Osteocyte (in vitro differentiated cells): Measurements from ENCODE around the gene TSC22D1. TPM values are rescaled to one million over a fixed set of nuclear protein-coding genes. Genes with fewer than 3 reads are reported as not detected.

Source experiments
- DNase-seq: peaks from one replicate; pipeline ENCODE4 v3.0.0; 2021; ENCODE audit warnings: mixed read lengths; ENCODE audit not compliant: unreplicated experiment; ENCODE audit errors: extremely low spot score
- H3K27ac Mint-ChIP-seq: one replicate; pipeline ENCODE4 v1.8.0; 2021; ENCODE audit warnings: mild to moderate bottlenecking, mixed read lengths; ENCODE audit not compliant: unreplicated experiment
- H3K27me3 Mint-ChIP-seq: one replicate; pipeline ENCODE4 v1.8.0; 2021; ENCODE audit warnings: mixed read lengths; ENCODE audit not compliant: unreplicated experiment
- H3K36me3 Mint-ChIP-seq: one replicate; pipeline ENCODE4 v1.8.0; 2021; ENCODE audit warnings: mixed read lengths; ENCODE audit not compliant: unreplicated experiment
- H3K4me1 Mint-ChIP-seq: one replicate; pipeline ENCODE4 v1.8.0; 2021; ENCODE audit warnings: mixed read lengths; ENCODE audit not compliant: unreplicated experiment
- H3K4me3 Mint-ChIP-seq: one replicate; pipeline ENCODE4 v1.8.0; 2021; ENCODE audit warnings: mild to moderate bottlenecking, moderate library complexity, mixed read lengths; ENCODE audit not compliant: unreplicated experiment
- H3K9me3 Mint-ChIP-seq: one replicate; pipeline ENCODE4 v1.8.0; 2021; ENCODE audit warnings: mixed read lengths; ENCODE audit not compliant: unreplicated experiment
- CTCF ChIP-seq: fragments of 200-600 bp; sonication (generic); IDR thresholded peaks from 2 replicates; pipeline ENCODE4 v1.5.0; 2021; ENCODE audit warnings: antibody characterized with exemption, mild to moderate bottlenecking, moderate library complexity
- total RNA-seq: library from RNA; stranded (reverse); gene quantifications from 2 replicates; pipeline ENCODE4 v1.2.1, GENCODE V29; 2021

Gene TSC22D1
- total RNA-seq, 1 donor from 2014 or later = 118 TPM

GRCh38 chr13:44574466-44574855 is 1.7 kb downstream of the TSC22D1 start:
- Mint-ChIP-seq H3K27me3 (no peaks in the 10 kb centered on the region), H3K9me3 (no peaks in the 10 kb centered on the region), H3K36me3 (peaks cover 20% of the 10 kb centered on the region), H3K27ac (no peak overlapping the region), H3K4me1 (peaks cover 69% of the 10 kb centered on the region), H3K4me3 (peak overlapping the region; percentile 94)
- no peak for DNase-seq
- no peak for TF ChIP-seq CTCF

GRCh38 chr13:44573790-44574465 is 2.2 kb downstream of the TSC22D1 start:
- peaks cover 68% of the 10 kb centered on the region for H3K4me1 Mint-ChIP-seq
- H3K27me3 Mint-ChIP-seq = no peaks in the 10 kb centered on the region
- peak overlapping the region; percentile 94 for H3K4me3 Mint-ChIP-seq
- peaks cover 24% of the 10 kb centered on the region for H3K36me3 Mint-ChIP-seq
- peak; percentile 41 for TF ChIP-seq CTCF
- no peak overlapping the region for H3K27ac Mint-ChIP-seq
- peak; percentile 49 for DNase-seq
- H3K9me3 Mint-ChIP-seq = no peaks in the 10 kb centered on the region

- peak overlapping the region; percentile 94 for H3K4me3 Mint-ChIP-seq
- no peak overlapping the region for H3K27ac Mint-ChIP-seq
- no peak for TF ChIP-seq CTCF
- peaks cover 31% of the 10 kb centered on the region for H3K36me3 Mint-ChIP-seq
- peaks cover 68% of the 10 kb centered on the region for H3K4me1 Mint-ChIP-seq
- peak; percentile 30 for DNase-seq
- H3K9me3 Mint-ChIP-seq = peaks cover 5% of the 10 kb centered on the region
- no peaks in the 10 kb centered on the region for H3K27me3 Mint-ChIP-seq
Observed at GRCh38 chr13:44573071-44573470, 3.1 kb downstream of the TSC22D1 start.

GRCh38 chr13:44566601-44567000 is 9.5 kb downstream of the TSC22D1 start:
- Mint-ChIP-seq H3K27ac (peak overlapping the region; percentile 48), H3K36me3 (peaks cover 28% of the 10 kb centered on the region), H3K4me1 (peaks cover 61% of the 10 kb centered on the region), H3K9me3 (peaks cover 12% of the 10 kb centered on the region), H3K4me3 (no peak overlapping the region), H3K27me3 (no peaks in the 10 kb centered on the region)
- DNase-seq = no peak
- no peak for TF ChIP-seq CTCF

- no peak for DNase-seq
- Mint-ChIP-seq H3K4me3 (no peak overlapping the region), H3K4me1 (peaks cover 62% of the 10 kb centered on the region), H3K9me3 (peaks cover 12% of the 10 kb centered on the region), H3K27ac (no peak overlapping the region), H3K27me3 (no peaks in the 10 kb centered on the region), H3K36me3 (peaks cover 28% of the 10 kb centered on the region)
- TF ChIP-seq CTCF = no peak
Observed at GRCh38 chr13:44565881-44566280, 10.2 kb downstream of the TSC22D1 start.
